HepG2 (cell line): ENCODE measurements around the gene ZFYVE28. TPM values are rescaled to one million over a fixed set of nuclear protein-coding genes. Genes with fewer than 3 reads are reported as not detected.

Source experiments
- ATAC-seq: fragments of 200-7000 bp; cut with Tn5 transposase; 3 replicates; pipeline ENCODE4 v1.9.1; 2020; ENCODE audit warnings: mild to moderate bottlenecking, moderate library complexity
- BruUV-seq: library from RNA; stranded (reverse); fragments of 400-500 nt; replicated peaks from 2 replicates; lab custom pipeline; 2021; lab: Mats Ljungman, UMichigan
- CTCF ChIA-PET: fragments of 300-600 bp; formaldehyde crosslinking; extraction: SDS; loops from one replicate; lab custom pipeline; 2021; ENCODE audit warnings: low total read pairs, inconsistent platforms, low intra/inter-chr PET ratio; lab: Yijun Ruan, JAX
- POLR2A ChIA-PET: fragments of 350-600 bp; sonication (Branson Sonifier 250); formaldehyde crosslinking; loops from one replicate; lab custom pipeline; 2020; ENCODE audit warnings: antibody characterized with exemption, inconsistent platforms; lab: Yijun Ruan, JAX
- DNase-seq: peaks from one replicate; pipeline ENCODE4 v3.0.0-alpha.2; 2015; ENCODE audit warnings: low spot score
- FAIRE-seq: peaks from 3 replicates; lab custom pipeline; 2011; peaks lifted over from hg19 to GRCh38; lab: Jason Lieb, UNC
- H2AFZ ChIP-seq: one replicate; pipeline ENCODE4 v1.6.1; 2011; ENCODE audit warnings: low read length, inconsistent platforms
- H3K27ac ChIP-seq: fragments of 300-600 bp; 3 replicates; pipeline ENCODE4 v1.8.0; 2011; ENCODE audit warnings: mixed run types, mild to moderate bottlenecking, mixed read lengths, low read length, inconsistent platforms; ENCODE audit not compliant: insufficient read depth; ENCODE audit errors: extremely low read length
- H3K27me3 ChIP-seq, 2 experiments: fragments of 200-600 bp in 1 of 2; 2 replicates in 1 of 2; 3 replicates in 1 of 2; pipeline versions ENCODE4 v1.6.0 to v1.8.0; 2011; ENCODE audit warnings: low read length in 2 of 2, mild to moderate bottlenecking in 2 of 2, moderate library complexity in 2 of 2, inconsistent platforms in 1 of 2; ENCODE audit not compliant: insufficient read depth in 2 of 2, control insufficient read depth in 1 of 2
- H3K36me3 ChIP-seq, 2 experiments: fragments of 200-600 bp in 1 of 2; replicated peaks in 1 of 2; 2 replicates in 1 of 2; 3 replicates in 1 of 2; pipeline versions ENCODE4 v1.5.1 to v1.8.0; 2011; ENCODE audit warnings: low read length in 2 of 2, inconsistent platforms in 1 of 2; ENCODE audit not compliant: insufficient read depth in 2 of 2, control insufficient read depth in 1 of 2
- H3K4me1 ChIP-seq: 2 replicates; pipeline ENCODE4 v1.5.1; 2012; ENCODE audit warnings: low read length, inconsistent platforms; ENCODE audit not compliant: insufficient read depth
- H3K4me2 ChIP-seq: 2 replicates; pipeline ENCODE4 v1.6.0; 2011; ENCODE audit warnings: low read depth, low read length, inconsistent platforms
- H3K4me3 ChIP-seq, 3 experiments: fragments of 200-600 bp in 1 of 3; sonication (generic), shearing (Covaris generic) in 1 of 3; replicated peaks in 1 of 3; 2 replicates each; pipeline ENCODE4 v1.5.1; 2011 to 2016; ENCODE audit warnings: low read length in 3 of 3, inconsistent platforms in 2 of 3, low read depth in 2 of 3, mild to moderate bottlenecking in 2 of 3, control low read depth in 1 of 3, mixed read lengths in 1 of 3; ENCODE audit not compliant: insufficient read depth in 1 of 3
- H3K79me2 ChIP-seq: one replicate; pipeline ENCODE4 v1.6.1; 2011; ENCODE audit warnings: low read length, inconsistent platforms; ENCODE audit not compliant: insufficient read depth
- H3K9ac ChIP-seq: 2 replicates; pipeline ENCODE4 v1.6.0; 2011; ENCODE audit warnings: mild to moderate bottlenecking, low read depth, low read length, inconsistent platforms; ENCODE audit not compliant: insufficient read depth
- H3K9me3 ChIP-seq: 2 replicates; pipeline ENCODE4 v1.5.1; 2012; ENCODE audit warnings: mild to moderate bottlenecking, low read length
- H4K20me1 ChIP-seq: 2 replicates; pipeline ENCODE4 v1.6.0; 2011; ENCODE audit warnings: inconsistent platforms, mild to moderate bottlenecking, low read length, moderate library complexity; ENCODE audit not compliant: insufficient read depth
- ARID2 ChIP-seq: sonication (generic); formaldehyde crosslinking; IDR thresholded peaks from 2 replicates; pipeline ENCODE4 v1.8.1; 2022; ENCODE audit warnings: mild to moderate bottlenecking, missing genetic modification reagents, borderline replicate concordance
- DDIT3 ChIP-seq: sonication (generic); formaldehyde crosslinking; IDR thresholded peaks from 2 replicates; pipeline ENCODE4 v1.4.0; 2020; ENCODE audit warnings: mild to moderate bottlenecking, missing genetic modification reagents
- FOXO1 ChIP-seq: sonication (generic); formaldehyde crosslinking; IDR thresholded peaks from 2 replicates; pipeline ENCODE4 v1.4.0; 2020; ENCODE audit warnings: missing genetic modification reagents
- HNF1A ChIP-seq, 2 experiments: sonication (generic) in 1 of 2; formaldehyde crosslinking in 1 of 2; IDR thresholded peaks; 2 replicates each; pipeline versions ENCODE4 v1.4.0 to v1.6.1; 2016 to 2020; ENCODE audit warnings: borderline replicate concordance in 1 of 2, low read depth in 1 of 2, mild to moderate bottlenecking in 1 of 2, missing genetic modification reagents in 1 of 2
- KLF11 ChIP-seq: IDR thresholded peaks from 2 replicates; pipeline ENCODE4 v1.6.1; 2016; ENCODE audit warnings: missing compliant biosample characterization
- PLSCR1 ChIP-seq: sonication (generic); formaldehyde crosslinking; IDR thresholded peaks from 2 replicates; pipeline ENCODE4 v1.5.0; 2020; ENCODE audit warnings: missing genetic modification reagents, mild to moderate bottlenecking, borderline replicate concordance
- TCF12 ChIP-seq, 2 experiments: fragments of 450-650 bp in 1 of 2; sonication (generic) in 1 of 2; formaldehyde crosslinking in 1 of 2; IDR thresholded peaks; 2 replicates each; pipeline versions ENCODE4 v1.6.1 to v1.8.0; 2017 to 2022; ENCODE audit warnings: antibody characterized with exemption in 1 of 2, mild to moderate bottlenecking in 1 of 2, missing genetic modification reagents in 1 of 2, moderate library complexity in 1 of 2
- TERF1 ChIP-seq: sonication (generic); formaldehyde crosslinking; IDR thresholded peaks from 2 replicates; pipeline ENCODE4 v1.8.0; 2022; ENCODE audit warnings: mild to moderate bottlenecking, missing genetic modification reagents, moderate library complexity
- ZNF160 ChIP-seq: sonication (generic); formaldehyde crosslinking; IDR thresholded peaks from 2 replicates; pipeline ENCODE4 v1.8.0; 2022; ENCODE audit warnings: mild to moderate bottlenecking, inconsistent platforms, missing genetic modification reagents
- ZNF468 ChIP-seq: sonication (generic); formaldehyde crosslinking; IDR thresholded peaks from 2 replicates; pipeline ENCODE4 v1.8.0; 2022; ENCODE audit warnings: mild to moderate bottlenecking, moderate library complexity, missing genetic modification reagents
- WGBS: methylation state at CpG from one replicate; pipeline ENCODE4 v1.1.6; 2017; ENCODE audit warnings: low lambda C conversion rate; 5-methylcytosine and 5-hydroxymethylcytosine counted together
- in situ Hi-C: cut with HindIII; loops from 2 replicates; pipeline ENCODE4 v1.10.0; 2017; ENCODE audit warnings: low pct_unique_long_range_greater_than_20kb; ENCODE audit not compliant: extremely low pct_ligation_motif_present
- intact Hi-C: fragments of 100-400 bp; cut with micrococcal nuclease; formaldehyde crosslinking; loops from one replicate; pipeline ENCODE4 v1.10.0; 2022; ENCODE audit not compliant: unreplicated experiment
- polyA plus RNA-seq, 8 experiments: library from polyadenylated mRNA; depleted of rRNA in 3 of 8; stranded (reverse) in 7 of 8; unstranded in 1 of 8; fragments of >200 nt; fragmentation: Illumina TruSeq in 4 of 8; extraction: Trizol in 4 of 8; gene quantifications; 2 replicates each; pipeline versions ENCODE4 v1.2.1 to v1.2.3, GENCODE V29; 2011 to 2016; ENCODE audit warnings: low read depth in 4 of 8, missing spikeins in 1 of 8, mixed read lengths in 1 of 8; ENCODE audit not compliant: insufficient read depth in 1 of 8
- total RNA-seq, 5 experiments: library from RNA; depleted of rRNA; stranded (reverse); fragments of >200 nt; fragmentation: Illumina TruSeq; extraction: Trizol; gene quantifications; 2 replicates each; pipeline ENCODE4 v1.2.3, GENCODE V29; 2016; ENCODE audit warnings: low read depth in 1 of 5
- TF ChIP-seq, protein P1 (sequence below): sonication (generic); formaldehyde crosslinking; IDR thresholded peaks from 2 replicates; pipeline ENCODE4 v1.8.1; 2023; ENCODE audit warnings: mild to moderate bottlenecking, inconsistent platforms, moderate library complexity, missing genetic modification reagents, borderline replicate concordance
- TF ChIP-seq, protein P2 (sequence below): sonication (generic); formaldehyde crosslinking; IDR thresholded peaks from 2 replicates; pipeline ENCODE4 v1.5.0; 2020; ENCODE audit warnings: mild to moderate bottlenecking, missing genetic modification reagents

ZFYVE28 gene
- total and polyA plus RNA-seq, 2 of the 13 experiments (the other 11 are each of a cell fraction or from before 2014, with no cell fraction given), result 0.12 to 0.22 TPM

GRCh38 chr4:2461246-2461960 is 43.0 kb upstream of the ZFYVE28 start:
- ATAC-seq (no peak), FAIRE-seq (peak; percentile 4), DNase-seq (no peak)
- intact Hi-C loops (loop anchor here (10.0 kb wide), 1 partner anchor 217 kb away; the partner anchor contains the start of genes HAUS3 and POLN), in situ Hi-C loops (no loop called here)
- Histone ChIP-seq H3K9me3 (no peaks in the 10 kb centered on the region), H3K4me1 (peaks cover 43% of the 10 kb centered on the region), H3K79me2 (no peaks in the 10 kb centered on the region), H4K20me1 (no peaks in the 10 kb centered on the region), H2AFZ (no peak overlapping the region), H3K27me3 (peaks cover 8 to 49% of the 10 kb centered on the region in 2 experiments), H3K36me3 (no peaks in the 10 kb centered on the region; a peak in 1 of 5 replicates), H3K9ac (no peak overlapping the region), H3K4me3 (no peak overlapping the region), H3K27ac (no peak overlapping the region), H3K4me2 (no peak overlapping the region)
- 38% methylated on average over 6 of the region's 15 CpGs for WGBS
- BruUV-seq, result no TSS peak
- POLR2A ChIA-PET, result no interaction called here
- CTCF ChIA-PET, result no interaction called here
- TF ChIP-seq ZNF160 (CRISPR knock-in tag) (no peak), PLSCR1 (no peak), FOXO1 (CRISPR knock-in tag) (no peak), ZNF468 (CRISPR knock-in tag) (no peak), ARID2 (no peak), KLF11 (no peak), HNF1A (IDR thresholded peaks at IDR 0.05; ENCODE audit: low read depth) (no peak), HNF1A (CRISPR knock-in tag; IDR thresholded peaks at IDR 0.05; ENCODE audit: borderline replicate concordance) (no peak), TCF12 (IDR thresholded peaks at IDR 0.05) (no peak), TCF12 (CRISPR knock-in tag; IDR thresholded peaks at IDR 0.05) (no peak), TERF1 (no peak), DDIT3 (no peak)
- TF ChIP-seq, protein P1, sequence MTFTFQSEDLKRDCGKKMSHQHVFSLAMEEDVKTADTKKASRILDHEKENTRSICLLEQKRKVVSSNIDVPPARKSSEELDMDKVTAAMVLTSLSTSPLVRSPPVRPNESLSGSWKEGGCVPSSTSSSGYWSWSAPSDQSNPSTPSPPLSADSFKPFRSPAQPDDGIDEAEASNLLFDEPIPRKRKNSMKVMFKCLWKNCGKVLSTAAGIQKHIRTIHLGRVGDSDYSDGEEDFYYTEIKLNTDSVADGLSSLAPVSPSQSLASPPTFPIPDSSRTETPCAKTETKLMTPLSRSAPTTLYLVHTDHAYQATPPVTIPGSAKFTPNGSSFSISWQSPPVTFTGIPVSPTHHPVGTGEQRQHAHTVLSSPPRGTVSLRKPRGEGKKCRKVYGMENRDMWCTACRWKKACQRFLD (CRISPR knock-in tag), result no peak
- TF ChIP-seq, protein P2, sequence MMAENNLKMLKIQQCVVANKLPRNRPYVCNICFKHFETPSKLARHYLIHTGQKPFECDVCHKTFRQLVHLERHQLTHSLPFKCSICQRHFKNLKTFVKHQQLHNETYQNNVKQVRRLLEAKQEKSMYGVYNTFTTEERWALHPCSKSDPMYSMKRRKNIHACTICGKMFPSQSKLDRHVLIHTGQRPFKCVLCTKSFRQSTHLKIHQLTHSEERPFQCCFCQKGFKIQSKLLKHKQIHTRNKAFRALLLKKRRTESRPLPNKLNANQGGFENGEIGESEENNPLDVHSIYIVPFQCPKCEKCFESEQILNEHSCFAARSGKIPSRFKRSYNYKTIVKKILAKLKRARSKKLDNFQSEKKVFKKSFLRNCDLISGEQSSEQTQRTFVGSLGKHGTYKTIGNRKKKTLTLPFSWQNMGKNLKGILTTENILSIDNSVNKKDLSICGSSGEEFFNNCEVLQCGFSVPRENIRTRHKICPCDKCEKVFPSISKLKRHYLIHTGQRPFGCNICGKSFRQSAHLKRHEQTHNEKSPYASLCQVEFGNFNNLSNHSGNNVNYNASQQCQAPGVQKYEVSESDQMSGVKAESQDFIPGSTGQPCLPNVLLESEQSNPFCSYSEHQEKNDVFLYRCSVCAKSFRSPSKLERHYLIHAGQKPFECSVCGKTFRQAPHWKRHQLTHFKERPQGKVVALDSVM (CRISPR knock-in tag), result no peak
